NK-92 treated with Interleukin-12 subunit alpha and Interleukin-12 subunit beta, amount 100 ng/mL, for 24 hours (cell line): ENCODE results near the gene MANSC1.
"Not testable (repeated sequence)": the region's sequence is repeated elsewhere in the genome, so short reads cannot be mapped to it uniquely, and the experiment has no call there.

Experiments
- DNase-seq: peaks from one replicate; lab custom pipeline; 2025; lab: John Stamatoyannopoulos, UW

The MANSC1 gene

DNA sequence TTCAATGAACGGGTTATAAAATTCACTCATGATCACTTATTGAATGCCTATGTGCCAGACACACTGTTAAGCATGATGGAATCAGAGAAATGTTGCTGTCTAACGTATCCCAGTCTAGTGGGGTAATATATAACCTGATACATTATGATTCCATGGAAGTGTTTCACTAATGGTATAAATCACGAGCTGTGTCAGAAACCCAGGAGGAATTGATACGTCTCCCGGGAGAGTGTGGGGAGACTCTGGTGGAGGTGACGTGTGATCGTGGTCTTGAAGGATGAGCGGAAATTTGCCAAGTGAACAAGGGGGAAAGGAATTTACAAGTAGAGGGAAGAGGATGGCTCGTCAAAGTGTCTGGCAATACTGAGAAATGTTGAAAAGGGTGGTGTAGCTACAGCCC lies 26.5 kb downstream of the MANSC1 start:
- DNase-seq: no peak

DNA sequence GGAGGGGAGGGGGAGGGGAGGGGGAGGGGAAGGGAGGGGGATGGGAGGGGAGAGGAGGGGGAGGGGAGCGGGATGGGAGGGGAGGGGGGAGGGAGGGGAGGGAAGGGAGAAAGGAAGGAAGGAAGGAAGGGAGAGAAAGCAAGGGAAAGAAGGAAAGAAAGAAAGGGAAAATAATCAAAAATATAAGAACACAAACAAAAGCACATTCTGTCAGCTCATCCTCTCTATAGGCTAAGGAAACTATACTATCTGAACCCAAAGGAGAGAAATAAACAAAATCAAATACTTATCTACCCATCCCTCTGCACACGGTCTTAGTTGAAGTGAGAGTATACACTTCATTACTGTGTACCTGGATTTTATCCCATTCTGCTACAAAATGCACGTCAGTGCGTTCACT lies 26.9 kb downstream of the MANSC1 start:
- DNase-seq: no peak

GRCh38 chr12:12319451-12320183 lies 30.4 kb downstream of the MANSC1 start:
- DNase-seq: no peak

- no peak for DNase-seq
Observed at GRCh38 chr12:12315838-12316237, 34.2 kb downstream of the MANSC1 start.

DNA sequence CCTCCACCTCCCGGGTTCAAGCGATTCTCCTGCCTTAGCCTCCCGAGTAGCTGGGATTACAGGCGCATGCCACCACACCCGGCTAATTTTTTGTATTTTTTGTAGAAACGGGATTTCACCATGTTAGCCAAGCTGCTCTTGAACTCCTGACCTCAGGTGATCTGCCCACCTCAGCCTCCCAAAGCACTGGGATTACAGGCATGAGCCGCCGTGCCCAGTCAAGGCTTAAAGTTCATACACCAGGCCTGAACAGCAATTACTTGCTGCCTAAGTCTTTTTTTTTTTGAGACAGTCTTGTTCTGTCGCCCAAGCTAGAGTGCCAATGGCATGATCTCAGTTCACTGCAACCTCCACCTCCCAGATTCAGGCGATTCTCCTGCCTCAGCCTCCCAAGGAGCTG lies 39.3 kb downstream of the MANSC1 start:
- not testable (repeated sequence) for DNase-seq

DNA sequence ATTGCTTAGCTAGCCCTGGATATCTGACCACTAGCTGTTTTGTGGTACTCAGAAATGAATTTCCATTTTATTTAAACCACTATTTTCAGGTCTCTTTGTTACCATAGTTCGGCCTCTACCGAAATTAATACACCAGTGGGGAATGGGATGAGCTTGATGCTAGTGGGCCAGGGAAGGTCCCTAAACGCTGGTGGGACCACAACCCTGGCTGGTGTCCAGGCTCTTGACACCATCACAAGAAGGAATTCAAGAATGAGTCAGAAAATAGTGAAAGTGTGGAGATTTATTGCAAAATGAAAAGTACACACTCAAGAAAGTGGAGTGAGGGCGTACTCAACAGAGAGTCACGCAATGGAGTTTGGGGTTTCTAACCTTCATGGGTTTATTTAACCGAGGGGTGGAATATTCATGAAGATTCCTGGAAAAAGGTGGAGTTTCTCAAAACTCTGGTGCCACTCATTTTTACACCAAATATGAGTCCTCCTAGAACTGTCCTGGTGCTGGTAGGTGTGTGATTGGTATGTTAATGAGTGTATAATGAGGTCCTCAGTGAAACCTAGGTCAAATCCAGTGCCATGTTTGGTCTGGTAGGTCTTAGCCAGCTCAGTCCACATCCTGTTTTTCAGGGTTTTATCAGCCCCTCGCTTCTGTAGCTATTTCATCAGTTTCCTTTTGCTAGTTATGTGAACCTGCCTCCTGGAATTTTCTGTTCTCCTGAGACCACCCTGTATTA lies 44.3 kb downstream of the MANSC1 start:
- no peak for DNase-seq

- no peak for DNase-seq
Observed at GRCh38 chr12:12302976-12303375, 47.1 kb downstream of the MANSC1 start.

DNA sequence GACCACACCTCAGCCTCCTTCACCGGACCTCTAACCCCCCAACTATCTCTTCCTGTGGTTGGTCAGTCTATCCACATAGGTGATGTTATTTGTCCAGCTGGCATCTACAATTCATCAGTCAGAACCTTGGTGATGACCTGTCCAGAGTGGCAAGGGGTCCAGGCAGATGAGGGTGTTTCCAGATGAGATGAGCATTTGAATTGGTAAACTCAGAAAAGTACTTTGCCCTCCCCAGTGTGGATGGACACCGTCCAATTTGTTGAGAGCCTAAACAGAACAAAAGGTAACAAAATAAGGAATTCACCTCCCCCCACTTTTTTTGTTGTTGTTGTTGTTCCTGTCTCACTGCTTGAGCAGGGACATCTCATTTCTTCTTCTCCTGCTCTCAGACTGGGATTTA lies 48.9 kb downstream of the MANSC1 start:
- no peak for DNase-seq

DNA sequence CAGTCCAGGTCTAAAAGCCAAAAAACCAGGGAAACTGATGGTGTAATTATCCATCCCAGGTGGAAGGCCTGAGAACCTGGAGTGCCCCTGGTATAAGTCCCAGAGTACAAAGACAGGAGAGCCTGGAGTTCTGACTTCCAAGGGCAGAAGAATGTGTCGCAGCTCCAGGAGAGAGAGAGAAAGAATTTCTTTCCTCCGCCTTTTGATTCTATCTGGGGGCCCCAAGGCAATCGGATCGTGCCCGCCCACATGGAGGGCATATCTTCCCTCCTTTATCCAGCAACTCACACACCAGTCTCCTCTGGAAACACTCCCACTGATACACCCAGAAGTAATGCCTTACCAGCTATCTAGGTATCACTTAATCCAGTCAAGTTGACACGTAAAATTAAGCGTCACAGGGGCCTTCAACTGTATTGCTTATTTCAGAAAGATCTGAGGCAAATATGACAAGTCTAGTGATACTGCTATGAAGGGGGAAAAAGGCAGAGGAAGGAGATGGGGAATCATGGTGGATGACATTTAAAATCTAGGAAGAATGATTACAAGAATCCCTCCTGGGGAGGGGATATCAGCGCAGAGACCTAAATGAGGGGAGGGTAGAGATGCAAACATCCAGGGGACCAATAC lies 52.7 kb downstream of the MANSC1 start:
- no peak for DNase-seq

DNA sequence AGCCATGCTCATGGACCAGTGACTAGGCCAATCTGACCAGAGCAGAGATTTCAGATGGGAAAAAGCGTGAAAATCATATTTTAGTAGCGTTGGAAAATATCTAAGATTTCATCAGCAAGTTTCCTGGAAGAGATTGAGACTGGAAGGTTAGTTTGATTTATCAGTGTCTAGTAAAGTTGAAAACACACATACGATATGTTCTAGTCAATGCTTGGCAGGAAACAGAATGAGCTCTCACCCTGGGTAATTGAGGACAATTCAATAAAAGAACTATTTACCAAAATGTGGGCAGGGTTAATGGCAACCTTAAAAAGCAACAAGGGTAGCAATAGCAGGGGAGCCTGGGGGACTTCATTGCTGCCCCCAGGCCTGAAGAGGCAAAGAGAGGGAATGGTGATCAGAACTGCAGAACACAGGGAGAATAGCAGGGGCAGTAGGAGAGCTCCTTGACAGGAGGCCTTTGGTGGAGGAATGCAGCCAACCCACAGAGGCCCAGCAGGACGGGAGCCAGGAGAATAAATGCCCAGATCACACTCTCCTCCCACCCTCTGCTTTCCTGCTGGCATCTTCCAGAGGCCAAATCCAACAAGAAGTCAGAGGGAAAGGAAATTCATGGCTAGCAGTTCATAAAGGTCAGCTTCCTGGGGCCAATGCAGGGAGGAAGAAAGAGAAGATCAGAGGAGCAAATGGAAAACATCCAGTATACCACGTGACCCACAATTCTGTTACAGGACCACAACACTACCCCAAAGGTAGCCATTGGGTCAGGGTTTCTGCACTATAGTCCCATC lies 55.6 kb downstream of the MANSC1 start:
- DNase-seq: no peak

DNA sequence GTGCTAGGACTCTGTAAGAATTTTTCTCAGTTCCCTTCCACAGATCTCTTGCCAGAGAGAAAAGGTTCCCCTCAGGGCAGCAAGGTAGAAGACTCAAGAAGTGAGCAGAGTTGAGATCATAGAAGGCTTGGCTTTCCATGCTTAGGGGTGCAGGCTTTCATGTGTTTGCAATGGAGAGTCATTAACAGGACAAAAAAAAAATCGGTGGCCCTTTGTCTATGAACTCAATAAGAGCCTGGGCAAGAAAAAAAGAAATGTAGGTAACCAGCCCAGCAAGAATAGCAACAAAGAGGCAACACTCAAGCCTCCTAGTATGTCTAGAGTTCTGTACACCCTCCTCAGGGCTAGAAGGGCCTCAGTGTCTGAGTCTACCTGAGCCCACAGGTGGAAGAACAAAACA lies 59.8 kb downstream of the MANSC1 start:
- no peak for DNase-seq

GRCh38 chr12:12286441-12286840 lies 63.6 kb downstream of the MANSC1 start:
- DNase-seq: no peak

DNA sequence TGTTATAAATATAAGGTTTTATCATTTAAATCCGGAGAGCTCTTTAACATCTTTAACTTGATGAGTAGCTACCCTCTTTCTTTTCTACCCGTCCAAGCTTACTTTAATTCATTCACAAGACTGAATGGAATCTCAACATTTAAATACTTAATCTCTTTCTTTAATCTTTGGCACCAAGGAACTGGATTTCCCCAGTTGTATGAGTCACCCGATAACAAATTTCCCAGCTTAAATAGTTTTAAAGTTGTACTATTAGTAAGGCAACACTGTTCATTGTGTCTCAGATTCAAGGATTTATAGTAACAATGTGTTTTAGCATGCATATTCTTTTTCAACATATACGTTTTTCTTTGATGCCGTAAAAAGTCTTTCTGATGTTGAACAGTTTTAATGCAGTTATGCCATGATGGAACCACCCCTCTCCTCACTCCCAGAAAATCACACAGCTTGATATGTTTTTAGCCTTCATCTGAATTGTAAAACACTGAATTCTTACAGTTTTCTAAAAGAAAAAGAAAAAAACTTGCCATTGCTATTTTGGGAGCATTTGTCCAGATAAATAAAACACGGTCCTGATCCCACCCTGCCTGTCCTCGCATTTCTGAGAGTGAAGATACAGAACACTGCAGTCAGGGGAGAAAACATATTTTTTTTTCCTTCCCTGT lies 67.1 kb downstream of the MANSC1 start:
- no peak for DNase-seq

- DNase-seq: no peak
Observed at GRCh38 chr12:12282202-12282601, 67.8 kb downstream of the MANSC1 start.

- DNase-seq: no peak
Observed at GRCh38 chr12:12281134-12281533, 68.9 kb downstream of the MANSC1 start.

DNA sequence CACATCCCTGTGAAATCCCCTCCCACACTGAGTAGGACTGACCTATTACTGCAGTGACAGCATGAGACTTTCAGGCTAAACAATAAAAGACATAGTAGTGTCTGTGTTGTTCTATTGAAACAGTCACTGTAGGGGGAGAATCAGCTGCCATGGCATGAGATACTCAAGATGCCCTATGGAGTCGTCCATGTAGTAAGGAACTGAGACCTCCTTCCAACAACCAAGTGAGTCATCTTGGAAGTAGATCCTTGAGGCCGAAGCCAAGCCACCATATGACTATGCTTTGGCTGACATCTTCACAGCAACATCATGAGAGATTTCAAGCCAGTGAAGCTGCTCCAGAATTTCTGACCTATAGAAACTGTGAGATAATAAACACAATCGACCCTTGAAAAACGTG lies 71.1 kb downstream of the MANSC1 start:
- no peak for DNase-seq
